Thyroid gland (tissue), 4 donors: ENCODE data around the gene TBXA2R. TPM values are rescaled to one million over a fixed set of nuclear protein-coding genes. Genes with fewer than 3 reads are reported as not detected.

Experiments used
- DNase-seq, 2 donors: peaks; one replicate each; pipeline ENCODE4 v3.0.0-alpha.2; 2019
- H3K27ac ChIP-seq, 3 donors: fragments of 200-600 bp; sonication (generic); 1 replicate in 2 of 3; 2 replicates in 1 of 3; pipeline ENCODE4 v1.5.1; 2016 to 2019; ENCODE audit warnings: mild to moderate bottlenecking in 1 of 3, moderate library complexity in 1 of 3
- H3K27me3 ChIP-seq: fragments of 200-600 bp; sonication (generic); one replicate; pipeline ENCODE4 v1.5.1; 2019
- H3K36me3 ChIP-seq, 2 donors: fragments of 200-600 bp; sonication (generic); one replicate each; pipeline ENCODE4 v1.5.1; 2016 to 2019
- H3K4me1 ChIP-seq, 2 donors: fragments of 200-600 bp; sonication (generic); one replicate each; pipeline ENCODE4 v1.5.1; 2017 to 2019
- H3K4me3 ChIP-seq, 3 donors: fragments of 200-600 bp; sonication (generic); replicated peaks in 1 of 3; 1 replicate in 2 of 3; 2 replicates in 1 of 3; pipeline ENCODE4 v1.5.1; 2016; ENCODE audit warnings: mild to moderate bottlenecking in 1 of 3
- H3K9me3 ChIP-seq: fragments of 200-600 bp; sonication (generic); one replicate; pipeline ENCODE4 v1.5.1; 2017
- CTCF ChIP-seq, 6 experiments: fragments of 200-600 bp in 3 of 6; fragments of 450-650 bp in 3 of 6; sonication (generic) in 3 of 6; IDR thresholded peaks; one replicate each; pipeline ENCODE4 v1.5.1; 2016 to 2019; ENCODE audit warnings: antibody characterized with exemption in 6 of 6, mild to moderate bottlenecking in 2 of 6, inconsistent platforms in 1 of 6, moderate library complexity in 1 of 6
- POLR2A ChIP-seq, 2 donors: fragments of 450-650 bp; IDR thresholded peaks; one replicate each; pipeline ENCODE4 v1.6.1; 2017; ENCODE audit warnings: antibody characterized with exemption in 2 of 2, mild to moderate bottlenecking in 2 of 2, moderate library complexity in 1 of 2
- WGBS, 2 donors: methylation state at CpG; one replicate each; pipeline ENCODE4 v1.1.5; 2017; 5-methylcytosine and 5-hydroxymethylcytosine counted together
- intact Hi-C: fragments of 100-400 bp; cut with DNase I; formaldehyde crosslinking; loops from one replicate; pipeline ENCODE4 v1.15.1; 2023
- total RNA-seq, 4 donors: library from RNA; depleted of rRNA; stranded (reverse); fragments of >200 nt; gene quantifications; one replicate each; pipeline ENCODE4 v1.2.3, GENCODE V29; 2016

Gene TBXA2R
- total RNA-seq, 4 donors from 2014 or later = 0.40 to 2.1 (median 1.3) TPM

GRCh38 chr19:3620145-3620816 is 13.6 kb upstream of the TBXA2R start:
- WGBS, 2 donors = 84 to 88% methylated on average over 10 to 13 of the region's 19 CpGs
- TF ChIP-seq CTCF (IDR thresholded peaks at IDR 0.05) (no peak), POLR2A (IDR thresholded peaks at IDR 0.05) (no peak)

GRCh38 chr19:3619631-3620012 is 12.9 kb upstream of the TBXA2R start:
- H3K4me1 ChIP-seq = peaks cover 0 to 5% of the 10 kb centered on the region in 2 donors
- intact Hi-C loops = loop anchor here (2.0 kb wide), 2 partner anchors 43 to 75 kb away; no protein-coding TSS in a partner anchor
- no peak for DNase-seq
- no peaks in the 10 kb centered on the region for H3K27me3 ChIP-seq
- H3K4me3 ChIP-seq = no peak overlapping the region
- no peak overlapping the region for H3K27ac ChIP-seq
- WGBS, 2 donors = 90 to 95% methylated on average over 6 to 15 of the region's 17 CpGs
- H3K9me3 ChIP-seq = no peaks in the 10 kb centered on the region
- TF ChIP-seq CTCF (IDR thresholded peaks at IDR 0.05) = no peak
- no peak for TF ChIP-seq POLR2A (IDR thresholded peaks at IDR 0.05)
- peaks cover 0 to 9% of the 10 kb centered on the region in 2 donors for H3K36me3 ChIP-seq

More at GRCh38 chr19:3620145-3620816, 13.6 kb upstream of the TBXA2R start:
- no peak overlapping the region for H3K4me3 ChIP-seq
- intact Hi-C loops = loop anchor here (2.0 kb wide), 1 partner anchor 43 kb away; no protein-coding TSS in a partner anchor
- H3K9me3 ChIP-seq = no peaks in the 10 kb centered on the region
- H3K27ac ChIP-seq = no peak overlapping the region
- DNase-seq = no peak
- peaks cover 0 to 9% of the 10 kb centered on the region in 2 donors for H3K36me3 ChIP-seq
- no peaks in the 10 kb centered on the region for H3K27me3 ChIP-seq
- peaks cover 4 to 11% of the 10 kb centered on the region in 2 donors for H3K4me1 ChIP-seq

GRCh38 chr19:3618811-3619630 is 12.3 kb upstream of the TBXA2R start:
- no peaks in the 10 kb centered on the region for H3K4me1 ChIP-seq
- H3K36me3 ChIP-seq = peaks cover 0 to 9% of the 10 kb centered on the region in 2 donors
- no peak overlapping the region for H3K4me3 ChIP-seq
- WGBS, 2 donors = 91 to 93% methylated on average over 18 to 19 of the region's 31 CpGs
- no peak overlapping the region for H3K27ac ChIP-seq
- intact Hi-C loops = loop anchor here (2.0 kb wide), 1 partner anchor 74 kb away; no protein-coding TSS in a partner anchor
- TF ChIP-seq POLR2A (IDR thresholded peaks at IDR 0.05) (no peak), CTCF (IDR thresholded peaks at IDR 0.05) (no peak)
- no peaks in the 10 kb centered on the region for H3K9me3 ChIP-seq
- H3K27me3 ChIP-seq = no peaks in the 10 kb centered on the region
- no peak for DNase-seq

GRCh38 chr19:3618144-3618810 is 11.6 kb upstream of the TBXA2R start:
- H3K4me1 ChIP-seq = no peaks in the 10 kb centered on the region
- H3K27ac ChIP-seq = no peak overlapping the region
- intact Hi-C loops = loop anchor here (2.0 kb wide), 1 partner anchor 73 kb away; no protein-coding TSS in a partner anchor
- H3K36me3 ChIP-seq = peaks cover 0 to 9% of the 10 kb centered on the region in 2 donors
- H3K9me3 ChIP-seq = no peaks in the 10 kb centered on the region
- no peaks in the 10 kb centered on the region for H3K27me3 ChIP-seq
- peak; percentile 39 to 40 for DNase-seq
- no peak for TF ChIP-seq POLR2A (IDR thresholded peaks at IDR 0.05)
- peak; percentile 58 to 90 (median 70) for TF ChIP-seq CTCF (IDR thresholded peaks at IDR 0.05)
- WGBS, 2 donors = 48 to 73% methylated on average over 5 to 22 of the region's 31 CpGs
- H3K4me3 ChIP-seq = no peak overlapping the region
